HepG2 (cell line): Measurements from ENCODE around the gene UBE2O. TPM values are rescaled to one million over a fixed set of nuclear protein-coding genes. Genes with fewer than 3 reads are reported as not detected.
A peak's percentile ranks its signal among the peaks of the same experiment; 100 is the strongest.

ENCODE experiments used
- AHR ChIP-seq: IDR thresholded peaks from 2 replicates; pipeline ENCODE4 v1.6.1; 2018; ENCODE audit warnings: missing genetic modification reagents, missing compliant biosample characterization
- GATAD1 ChIP-seq: IDR thresholded peaks from 2 replicates; pipeline ENCODE4 v1.6.1; 2016; ENCODE audit warnings: missing genetic modification reagents, missing compliant biosample characterization
- HMG20B ChIP-seq: conservative IDR thresholded peaks from 2 replicates; pipeline ENCODE4 v1.6.1; 2016; ENCODE audit warnings: missing genetic modification reagents, missing compliant biosample characterization
- MEIS1 ChIP-seq: sonication (generic); formaldehyde crosslinking; IDR thresholded peaks from 2 replicates; pipeline ENCODE4 v1.9.0; 2021; ENCODE audit warnings: mild to moderate bottlenecking, missing genetic modification reagents, moderate library complexity, borderline replicate concordance
- NCOR1 ChIP-seq: fragments of 200-600 bp; sonication (generic); IDR thresholded peaks from 2 replicates; pipeline ENCODE4 v1.7.0; 2017; ENCODE audit warnings: antibody characterized with exemption, low read length, borderline replicate concordance
- PHF20 ChIP-seq: sonication (generic); formaldehyde crosslinking; IDR thresholded peaks from 2 replicates; pipeline ENCODE4 v1.5.0; 2020; ENCODE audit warnings: mild to moderate bottlenecking, missing genetic modification reagents
- RBM22 ChIP-seq: fragments of 200-400 bp; formaldehyde crosslinking; optimal IDR thresholded peaks from 2 replicates; pipeline ENCODE3; 2017; ENCODE audit warnings: mild to moderate bottlenecking, low read length, moderate library complexity
- RELA ChIP-seq: sonication (generic); formaldehyde crosslinking; IDR thresholded peaks from 2 replicates; pipeline ENCODE4 v1.4.0; 2020; ENCODE audit warnings: missing genetic modification reagents
- RXRA ChIP-seq: sonication (generic); formaldehyde crosslinking; IDR thresholded peaks from 2 replicates; pipeline ENCODE4 v1.5.1; 2020; ENCODE audit warnings: missing genetic modification reagents
- SOX13 ChIP-seq, 3 experiments: fragments of 450-650 bp in 1 of 3; sonication (generic) in 1 of 3; formaldehyde crosslinking in 1 of 3; IDR thresholded peaks in 2 of 3; conservative IDR thresholded peaks in 1 of 3; 2 replicates each; pipeline versions ENCODE4 v1.5.0 to v1.6.1; 2016 to 2020; ENCODE audit warnings: antibody characterized with exemption in 1 of 3, mild to moderate bottlenecking in 1 of 3, missing compliant biosample characterization in 1 of 3, missing genetic modification reagents in 1 of 3, moderate library complexity in 1 of 3
- STAT5B ChIP-seq: sonication (generic); formaldehyde crosslinking; IDR thresholded peaks from 2 replicates; pipeline ENCODE4 v1.4.0; 2020; ENCODE audit warnings: missing genetic modification reagents
- TERF1 ChIP-seq: sonication (generic); formaldehyde crosslinking; IDR thresholded peaks from 2 replicates; pipeline ENCODE4 v1.8.0; 2022; ENCODE audit warnings: mild to moderate bottlenecking, missing genetic modification reagents, moderate library complexity
- XRCC5 ChIP-seq: fragments of 200-400 bp; formaldehyde crosslinking; optimal IDR thresholded peaks from 2 replicates; pipeline ENCODE3; 2017; ENCODE audit warnings: mild to moderate bottlenecking, low read length
- ZBTB7A ChIP-seq: sonication (generic); formaldehyde crosslinking; IDR thresholded peaks from 2 replicates; pipeline ENCODE4 v1.8.0; 2022; ENCODE audit warnings: mild to moderate bottlenecking, missing genetic modification reagents
- ZNF205 ChIP-seq: IDR thresholded peaks from 2 replicates; pipeline ENCODE4 v1.6.1; 2018; ENCODE audit warnings: missing biosample characterization, missing genetic modification reagents
- ZNF225 ChIP-seq: sonication (generic); formaldehyde crosslinking; IDR thresholded peaks from 2 replicates; pipeline ENCODE4 v1.4.0; 2020; ENCODE audit warnings: mild to moderate bottlenecking, missing genetic modification reagents
- ZNF253 ChIP-seq: sonication (generic); formaldehyde crosslinking; IDR thresholded peaks from 2 replicates; pipeline ENCODE4 v1.8.0; 2022; ENCODE audit warnings: mild to moderate bottlenecking, missing genetic modification reagents, borderline replicate concordance
- ZNF260 ChIP-seq: sonication (generic); formaldehyde crosslinking; IDR thresholded peaks from 2 replicates; pipeline ENCODE4 v1.4.0; 2020; ENCODE audit warnings: missing genetic modification reagents, low read depth, mild to moderate bottlenecking, borderline replicate concordance
- ZNF660 ChIP-seq: sonication (generic); formaldehyde crosslinking; IDR thresholded peaks from 2 replicates; pipeline ENCODE4 v1.5.1; 2020; ENCODE audit warnings: mild to moderate bottlenecking, low read depth, missing genetic modification reagents, borderline replicate concordance
- ZNF670 ChIP-seq: sonication (generic); formaldehyde crosslinking; IDR thresholded peaks from 2 replicates; pipeline ENCODE4 v1.8.0; 2022; ENCODE audit warnings: mild to moderate bottlenecking, missing genetic modification reagents, borderline replicate concordance
- ZNF687 ChIP-seq: sonication (generic); formaldehyde crosslinking; IDR thresholded peaks from 2 replicates; pipeline ENCODE4 v1.5.1; 2020; ENCODE audit warnings: mild to moderate bottlenecking, missing genetic modification reagents, moderate library complexity
- ZNF772 ChIP-seq: sonication (generic); formaldehyde crosslinking; IDR thresholded peaks from 2 replicates; pipeline ENCODE4 v1.5.0; 2020; ENCODE audit warnings: mild to moderate bottlenecking, missing genetic modification reagents
- ZSCAN25 ChIP-seq: sonication (generic); formaldehyde crosslinking; IDR thresholded peaks from 2 replicates; pipeline ENCODE4 v1.8.0; 2022; ENCODE audit warnings: mild to moderate bottlenecking, missing genetic modification reagents
- polyA plus RNA-seq, 8 experiments: library from polyadenylated mRNA; depleted of rRNA in 3 of 8; stranded (reverse) in 7 of 8; unstranded in 1 of 8; fragments of >200 nt; fragmentation: Illumina TruSeq in 4 of 8; extraction: Trizol in 4 of 8; gene quantifications; 2 replicates each; pipeline versions ENCODE4 v1.2.1 to v1.2.3, GENCODE V29; 2011 to 2016; ENCODE audit warnings: low read depth in 4 of 8, missing spikeins in 1 of 8, mixed read lengths in 1 of 8; ENCODE audit not compliant: insufficient read depth in 1 of 8
- total RNA-seq, 5 experiments: library from RNA; depleted of rRNA; stranded (reverse); fragments of >200 nt; fragmentation: Illumina TruSeq; extraction: Trizol; gene quantifications; 2 replicates each; pipeline ENCODE4 v1.2.3, GENCODE V29; 2016; ENCODE audit warnings: low read depth in 1 of 5
- TF ChIP-seq, protein P1 (sequence below): IDR thresholded peaks from 2 replicates; pipeline ENCODE4 v1.6.1; 2016; ENCODE audit warnings: missing compliant biosample characterization, missing genetic modification reagents, borderline replicate concordance

The UBE2O gene
- total and polyA plus RNA-seq, 2 of the 13 experiments (the other 11 are each of a cell fraction or from before 2014, with no cell fraction given), result 21.5 to 23.5 TPM

- no peak for TF ChIP-seq ZNF772
- TF ChIP-seq RXRA (CRISPR knock-in tag), result peak; percentile 72; the same call in 1 of the 2 replicates
- no peak for TF ChIP-seq XRCC5
- no peak for TF ChIP-seq ZNF225 (CRISPR knock-in tag)
- no peak for TF ChIP-seq STAT5B
- no peak for TF ChIP-seq ZNF687
- TF ChIP-seq ZNF205 (CRISPR knock-in tag), result peak; percentile 27; the same call in 1 of the 2 replicates
- TF ChIP-seq ZNF253 (CRISPR knock-in tag), result no peak
- TF ChIP-seq RELA (CRISPR knock-in tag), result no peak
- no peak for TF ChIP-seq TERF1 (CRISPR knock-in tag)
- TF ChIP-seq PHF20 (CRISPR knock-in tag), result no peak
- TF ChIP-seq AHR, result no peak
- no peak for TF ChIP-seq ZNF670 (CRISPR knock-in tag)
- TF ChIP-seq SOX13 (IDR thresholded peaks at IDR 0.05), result no peak
- TF ChIP-seq SOX13 (CRISPR knock-in tag; conservative IDR thresholded peaks at IDR 0.05 in 1 of 2, IDR thresholded peaks at IDR 0.05 in 1 of 2), result 0 out of 4 replicates have a peak, but pooled peaks of 1 of the 2 experiments have one; percentile 26
- no peak for TF ChIP-seq ZNF260 (CRISPR knock-in tag)
- no peak for TF ChIP-seq HMG20B (CRISPR knock-in tag)
- TF ChIP-seq MEIS1 (CRISPR knock-in tag), result no peak
- TF ChIP-seq NCOR1, result 0 out of 2 replicates have a peak, but pooled peaks have one; percentile 19
- no peak for TF ChIP-seq GATAD1 (CRISPR knock-in tag)
- no peak for TF ChIP-seq ZBTB7A (CRISPR knock-in tag)
- TF ChIP-seq, protein P1, sequence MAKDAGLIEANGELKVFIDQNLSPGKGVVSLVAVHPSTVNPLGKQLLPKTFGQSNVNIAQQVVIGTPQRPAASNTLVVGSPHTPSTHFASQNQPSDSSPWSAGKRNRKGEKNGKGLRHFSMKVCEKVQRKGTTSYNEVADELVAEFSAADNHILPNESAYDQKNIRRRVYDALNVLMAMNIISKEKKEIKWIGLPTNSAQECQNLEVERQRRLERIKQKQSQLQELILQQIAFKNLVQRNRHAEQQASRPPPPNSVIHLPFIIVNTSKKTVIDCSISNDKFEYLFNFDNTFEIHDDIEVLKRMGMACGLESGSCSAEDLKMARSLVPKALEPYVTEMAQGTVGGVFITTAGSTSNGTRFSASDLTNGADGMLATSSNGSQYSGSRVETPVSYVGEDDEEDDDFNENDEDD, result no peak
- no peak for TF ChIP-seq ZSCAN25 (CRISPR knock-in tag)
- no peak for TF ChIP-seq ZNF660 (CRISPR knock-in tag)
- TF ChIP-seq RBM22, result peak; percentile 38
These were observed 6.3 kb downstream of the UBE2O start (continued) for GRCh38 chr17:76446449-76447231.
